Measurements from ENCODE around the gene DPH3. TPM values are rescaled to one million over a fixed set of nuclear protein-coding genes. Genes with fewer than 3 reads are reported as not detected.

DPH3 gene
- total and polyA plus RNA-seq, 2 donors (not counting 3 experiments of a cell fraction or from before 2014, with no cell fraction given) = 7.7 to 28.7 TPM

- Histone ChIP-seq H3K4me3 (replicated peaks in 1 of 3; ENCODE audit: insufficient read depth in 1 of 3, low read depth in 1 of 3, low read length in 3 of 3) (no peak overlapping the region), H3K4me2 (ENCODE audit: insufficient read depth, low read length) (no peak overlapping the region), H3K9me1 (replicated peaks; ENCODE audit: control insufficient read depth, extremely low read depth, insufficient read depth, low read length) (no peaks in the 10 kb centered on the region), H3K36me3 (ENCODE audit: control insufficient read depth in 2 of 2, extremely low read depth in 1 of 2, insufficient read depth in 2 of 2, low read length in 2 of 2) (no peaks in the 10 kb centered on the region), H3K79me2 (ENCODE audit: control insufficient read depth, insufficient read depth, low read length) (no peaks in the 10 kb centered on the region), H4K20me1 (replicated peaks; ENCODE audit: control insufficient read depth, extremely low read depth, insufficient read depth, low read length) (no peaks in the 10 kb centered on the region), H2AFZ (ENCODE audit: low read depth, low read length) (no peak overlapping the region), H3K4me1 (ENCODE audit: control insufficient read depth, extremely low read depth, insufficient read depth, low read length) (no peaks in the 10 kb centered on the region), H3K27ac (ENCODE audit: insufficient read depth, low read depth, low read length) (no peak overlapping the region), H3K27me3 (ENCODE audit: control insufficient read depth in 2 of 2, insufficient read depth in 2 of 2, low read length in 2 of 2) (peaks cover 0 to 2% of the 10 kb centered on the region in 2 experiments), H3K9me3 (replicated peaks; ENCODE audit: control insufficient read depth, insufficient read depth, low read length) (no peaks in the 10 kb centered on the region), H3K9ac (replicated peaks; ENCODE audit: extremely low read depth, insufficient read depth, low read length) (no peak overlapping the region)
- TF ChIP-seq JUN (IDR thresholded peaks at IDR 0.05; ENCODE audit: borderline replicate concordance, insufficient read depth, insufficient read length, low read depth) (no peak), CTCF (IDR thresholded peaks at IDR 0.05; ENCODE audit: extremely low read depth in 1 of 2, insufficient read depth in 1 of 2, low read depth in 1 of 2, low read length in 2 of 2) (no peak), GATA2 (IDR thresholded peaks at IDR 0.05; ENCODE audit: insufficient read depth, insufficient read length, low read depth, low read length) (no peak), FOS (IDR thresholded peaks at IDR 0.05; ENCODE audit: borderline replicate concordance, insufficient read depth, low read length) (no peak), EZH2 (IDR thresholded peaks at IDR 0.05; ENCODE audit: borderline replicate concordance, low read depth, low read length, severe bottlenecking) (no peak), MYC (IDR thresholded peaks at IDR 0.05; ENCODE audit: low read depth, low read length) (no peak), POLR2AphosphoS5 (IDR thresholded peaks at IDR 0.05; ENCODE audit: insufficient read depth, low read depth, low read length) (no peak)
- intact Hi-C loops (cut with micrococcal nuclease) (no loop called here), dilution Hi-C loops (cut with MboI; ENCODE audit: extremely low pct_ligation_motif_present, low sequenced_read_pairs) (no loop called here)
- ChIA-PET POLR2A (no interaction called here), CTCF (interaction anchor here (0.7 to 1.2 kb wide), 2 partner anchors 11 to 200 kb away, joined by 3 read pairs; no protein-coding TSS in a partner anchor)
- DNase-seq (ENCODE audit: low read depth, low spot score) (no peak), FAIRE-seq (no peak)
- BruUV-seq (replicated peaks) = no TSS peak
Measured at GRCh38 chr3:16234281-16234680, 30.5 kb downstream of the DPH3 start.
